GM21786 (cell line): ENCODE data around the gene BMX.

Source experiments
- ATAC-seq: cut with Tn5 transposase; IDR thresholded peaks from one replicate; pipeline ENCODE4 v1.9.1; 2021; ENCODE audit not compliant: unreplicated experiment

The BMX gene

GRCh38 chrX:15505101-15505500, 4.5 kb downstream of the BMX start:
- no peak for ATAC-seq

GRCh38 chrX:15507005-15507404, 6.4 kb downstream of the BMX start:
- ATAC-seq = no peak

GRCh38 chrX:15509845-15510244, 9.2 kb downstream of the BMX start:
- no peak for ATAC-seq

GRCh38 chrX:15511563-15511962, 11.0 kb downstream of the BMX start:
- ATAC-seq = no peak

DNA sequence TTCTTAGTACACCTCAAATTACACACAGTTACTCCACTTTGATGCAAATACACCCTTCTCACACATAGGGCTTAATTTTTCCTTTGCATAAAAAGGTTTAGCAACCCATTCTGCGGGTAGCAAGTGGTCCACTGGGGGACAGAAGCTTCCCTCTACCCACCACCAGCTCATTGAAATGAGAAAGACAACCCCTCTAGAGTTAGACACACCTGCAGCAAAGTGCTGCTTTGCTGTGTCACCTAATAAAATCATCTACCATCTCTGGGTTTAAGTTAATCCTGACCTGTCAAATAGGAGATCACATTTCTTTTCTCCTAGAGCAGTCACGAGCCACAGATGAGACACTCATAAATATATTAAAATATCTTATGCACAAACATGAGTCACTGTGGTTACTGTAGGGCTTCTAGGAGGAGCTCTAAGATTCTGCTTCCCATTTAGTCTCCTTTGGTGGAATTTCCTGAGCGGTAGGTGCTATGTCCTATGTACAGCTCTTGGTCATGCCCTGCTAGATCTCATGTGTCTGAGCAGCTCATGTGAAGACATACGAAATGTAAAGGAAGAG, 11.9 kb downstream of the BMX start:
- ATAC-seq = no peak

DNA sequence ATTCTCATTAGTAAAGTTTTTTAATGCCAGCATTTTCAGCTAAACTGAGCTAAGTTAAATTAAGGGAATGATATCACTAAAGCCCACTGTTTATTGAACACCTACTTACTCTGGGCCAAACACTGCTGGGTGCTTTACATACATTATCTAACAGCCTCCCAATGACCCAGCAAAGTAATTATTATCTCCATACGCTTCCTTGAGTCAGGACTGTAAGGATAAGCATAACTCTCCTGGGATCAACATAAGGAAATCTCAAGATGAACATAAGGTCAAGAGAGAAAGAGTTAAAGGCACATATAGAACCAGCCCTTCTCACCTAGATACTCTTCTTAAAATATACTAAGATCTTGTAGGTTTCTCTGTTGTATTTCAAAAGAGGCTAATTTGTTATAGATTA, 13.7 kb downstream of the BMX start:
- ATAC-seq = no peak

DNA sequence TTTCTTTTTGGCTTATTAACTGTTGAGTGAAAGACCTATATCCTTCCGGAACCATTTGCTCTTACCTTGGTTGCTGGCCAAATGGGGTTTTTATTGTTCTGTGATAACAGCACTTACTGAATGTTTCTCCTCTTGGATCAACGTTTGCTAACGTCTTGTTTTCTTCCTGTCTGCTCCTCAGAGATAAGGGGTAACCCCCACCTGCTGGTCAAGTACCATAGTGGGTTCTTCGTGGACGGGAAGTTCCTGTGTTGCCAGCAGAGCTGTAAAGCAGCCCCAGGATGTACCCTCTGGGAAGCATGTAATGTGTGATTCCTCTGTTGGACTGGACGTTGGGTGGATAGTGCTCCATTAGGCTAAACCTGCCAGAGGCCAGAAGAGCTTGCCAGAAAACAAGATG, 15.3 kb downstream of the BMX start:
- ATAC-seq = no peak

DNA sequence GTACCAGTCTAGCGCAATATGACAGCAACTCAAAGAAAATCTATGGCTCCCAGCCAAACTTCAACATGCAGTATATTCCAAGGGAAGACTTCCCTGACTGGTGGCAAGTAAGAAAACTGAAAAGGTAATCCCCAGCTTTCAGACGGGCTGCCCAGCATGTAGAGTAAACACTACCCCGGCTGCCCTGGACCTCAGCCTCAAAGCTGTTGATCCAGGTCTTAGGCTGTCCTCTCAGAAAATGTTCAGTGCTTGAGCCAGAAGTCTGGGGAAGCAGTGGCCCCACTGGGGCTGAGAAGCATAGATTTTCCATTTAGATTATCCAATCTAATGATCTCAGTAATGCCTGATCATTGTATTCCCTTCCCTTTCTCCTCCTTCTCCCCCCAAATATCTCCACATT, 21.9 kb downstream of the BMX start:
- ATAC-seq = no peak

- ATAC-seq = no peak
Observed at GRCh38 chrX:15523088-15523487, 22.5 kb downstream of the BMX start.

- ATAC-seq = no peak
Observed at GRCh38 chrX:15524417-15524816, 23.8 kb downstream of the BMX start.

- ATAC-seq = no peak
Observed at GRCh38 chrX:15525664-15526416, 25.2 kb downstream of the BMX start.

- no peak for ATAC-seq
Observed at GRCh38 chrX:15529165-15529564, 28.6 kb downstream of the BMX start.

- no peak for ATAC-seq
Observed at GRCh38 chrX:15530318-15530717, 29.7 kb downstream of the BMX start.

- ATAC-seq = no peak
Observed at GRCh38 chrX:15546745-15547144, 46.1 kb downstream of the BMX start.

- ATAC-seq = no peak
Observed at GRCh38 chrX:15547356-15547755, 46.7 kb downstream of the BMX start.

GRCh38 chrX:15549189-15550012, 48.8 kb downstream of the BMX start:
- no peak for ATAC-seq

DNA sequence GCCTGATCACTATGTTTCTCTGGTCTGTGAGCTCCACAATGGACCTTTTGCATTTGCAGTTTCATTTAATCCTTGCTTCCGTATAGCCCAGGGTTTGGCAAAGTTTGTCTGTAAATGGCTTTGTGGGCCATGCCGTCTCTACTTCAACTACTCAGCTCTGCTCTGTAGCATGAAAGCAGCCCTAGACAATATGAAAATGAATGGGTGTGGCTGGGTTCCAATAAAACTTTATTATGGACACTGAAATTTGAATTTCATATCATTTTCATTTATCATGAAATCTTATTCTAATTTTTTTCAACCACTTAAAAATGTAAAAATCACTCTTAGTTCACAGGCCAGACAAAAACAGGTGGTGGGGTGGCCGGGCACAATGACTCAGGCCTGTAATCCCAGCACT, 58.6 kb downstream of the BMX start:
- ATAC-seq = no peak

DNA sequence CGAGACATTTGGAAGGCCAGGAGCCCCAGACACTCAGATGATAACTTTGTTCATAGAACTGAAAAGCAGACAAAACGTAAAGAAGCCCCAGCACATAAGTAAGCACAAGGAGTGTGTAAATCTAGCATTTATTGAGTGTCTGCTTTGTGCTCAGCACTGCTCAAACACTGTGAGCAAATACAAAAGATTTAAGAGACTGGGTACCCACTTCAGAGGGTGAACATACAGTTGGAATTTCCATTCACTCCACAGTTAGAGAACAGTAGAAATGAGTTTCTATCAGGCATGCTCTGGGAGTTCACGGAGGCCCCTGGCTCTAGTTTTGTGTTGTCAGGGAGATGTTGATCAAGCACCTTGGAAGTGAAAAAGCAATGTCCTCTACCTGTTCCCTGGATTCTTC, 60.3 kb downstream of the BMX start:
- ATAC-seq = no peak

- ATAC-seq = no peak
Observed at GRCh38 chrX:15563056-15563455, 62.4 kb downstream of the BMX start.

- ATAC-seq = peak; percentile 70
Observed at GRCh38 chrX:15564981-15565579, 64.5 kb downstream of the BMX start.

DNA sequence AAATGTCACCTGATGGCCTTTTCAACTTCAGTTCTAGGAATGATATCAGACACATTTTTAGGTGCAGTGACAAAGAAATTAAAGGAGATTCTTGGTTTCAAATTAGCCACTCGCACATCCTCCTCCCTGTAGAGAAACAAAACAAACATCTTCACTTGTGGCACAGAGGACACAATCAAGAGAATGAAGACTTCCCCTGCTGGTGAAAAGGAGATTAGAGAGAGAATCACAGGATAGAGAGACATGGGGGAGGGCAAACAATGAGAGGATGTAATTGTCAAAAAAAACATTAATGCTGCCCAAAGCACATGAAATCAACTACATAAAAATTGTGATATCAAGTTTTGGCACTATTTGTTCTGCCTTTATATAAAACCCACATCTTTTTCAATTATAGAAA, 65.6 kb downstream of the BMX start:
- no peak for ATAC-seq

GRCh38 chrX:15567267-15567666, 66.7 kb downstream of the BMX start:
- ATAC-seq = no peak
